Measurements from ENCODE around the gene CERS4. TPM values are rescaled to one million over a fixed set of nuclear protein-coding genes. Genes with fewer than 3 reads are reported as not detected.
A peak's percentile ranks its signal among the peaks of the same experiment; 100 is the strongest.

Gene CERS4
- total and polyA plus RNA-seq, 10 of the 15 experiments (the other 5 are each of a cell fraction or from before 2014, with no cell fraction given) = 0.34 to 62.1 (median 20.7) TPM

GRCh38 chr19:8306235-8307054 lies 97.3 kb downstream of the CERS4 start (continued):
- no peak for TF ChIP-seq FOS (IDR thresholded peaks at IDR 0.05; ENCODE audit: borderline replicate concordance, extremely low read depth, insufficient read length)
- TF ChIP-seq USF1 (IDR thresholded peaks at IDR 0.05; ENCODE audit: borderline replicate concordance, extremely low read length, insufficient read depth, low read depth, low read length) = no peak
- TF ChIP-seq ESRRA (IDR thresholded peaks at IDR 0.05; ENCODE audit: low read length) = no peak

- FAIRE-seq = no peak
- SMC1A ChIA-PET (ENCODE audit: uncharacterized antibody, unreplicated experiment) = interaction anchor here (0.6 kb wide), 1 partner anchor 23 kb away, joined by 3 read pairs; no protein-coding TSS in a partner anchor
- POLR2A ChIA-PET = interaction anchor here (0.7 to 1.2 kb wide), 2 partner anchors 12 to 27 kb away, joined by 3 read pairs; no protein-coding TSS in a partner anchor
- peak; percentile 14 for ATAC-seq
- RAD21 ChIA-PET (ENCODE audit: unreplicated experiment) = interaction anchor here (0.7 kb wide), 1 partner anchor 90 kb away, joined by 3 read pairs; no protein-coding TSS in a partner anchor
- in situ Hi-C loops (cut with MboI) = loop anchor here (5.0 kb wide), 1 partner anchor 35 kb away; no protein-coding TSS in a partner anchor
- Histone ChIP-seq H3K27ac (ENCODE audit: control insufficient read depth, insufficient read depth) (peak overlapping the region; percentile 35), H3K4me3 (peak overlapping the region; percentile 91), H3K4me1 (ENCODE audit: control insufficient read depth, insufficient read depth, low read length) (peaks cover 11% of the 10 kb centered on the region), H3K36me3 (ENCODE audit: control insufficient read depth in 2 of 2, insufficient read depth in 2 of 2, low read length in 1 of 2) (peaks cover 9 to 12% of the 10 kb centered on the region in 2 experiments; a peak in 3 of 4 replicates), H2AFZ (ENCODE audit: control insufficient read depth, low read depth, low read length) (peak overlapping the region; percentile 86), H3K9me3 (replicated peaks; ENCODE audit: control insufficient read depth, insufficient read depth, low read length) (no peaks in the 10 kb centered on the region), H3K9ac (ENCODE audit: control insufficient read depth, insufficient read depth, low read length) (peak overlapping the region; percentile 93), H3K79me2 (ENCODE audit: control insufficient read depth, insufficient read depth, low read length) (peaks cover 21% of the 10 kb centered on the region), H4K20me1 (ENCODE audit: control insufficient read depth, insufficient read depth) (no peaks in the 10 kb centered on the region), H3K27me3 (replicated peaks in 1 of 2; ENCODE audit: control insufficient read depth in 2 of 2, insufficient read depth in 2 of 2, low read length in 1 of 2) (no peaks in the 10 kb centered on the region), H3K4me2 (ENCODE audit: control insufficient read depth, insufficient read depth) (peak overlapping the region; percentile 100)
- intact Hi-C loops (cut with micrococcal nuclease; ENCODE audit: unreplicated experiment) = no loop called here
- BruUV-seq (replicated peaks) = no TSS peak
- no peak for DNase-seq (ENCODE audit: low read depth, low spot score)
- CTCF ChIA-PET = interaction anchor here (0.6 to 1.3 kb wide), 2 partner anchors 12 to 147 kb away, joined by 3 to 4 read pairs; no protein-coding TSS in a partner anchor
- WGBS (ENCODE audit: insufficient coverage, insufficient replicate concordance, low lambda C conversion rate, missing lambda C conversion rate) = 25% methylated on average over 23 of the region's 24 CpGs
- TF ChIP-seq HCFC1 (IDR thresholded peaks at IDR 0.05; ENCODE audit: low read length) = 0 out of 2 replicates have a peak, but pooled peaks have one; percentile 4
- TF ChIP-seq RB1 (IDR thresholded peaks at IDR 0.05; ENCODE audit: borderline replicate concordance) = no peak
- peak; percentile 62; the same call in 1 of the 2 replicates for TF ChIP-seq HDGF (IDR thresholded peaks at IDR 0.05)
- no peak for TF ChIP-seq IKZF2 (IDR thresholded peaks at IDR 0.05)
- no peak for TF ChIP-seq CUX1 (IDR thresholded peaks at IDR 0.05; ENCODE audit: insufficient replicate concordance, low read depth, low read length)
- TF ChIP-seq CEBPZ (IDR thresholded peaks at IDR 0.05; ENCODE audit: low read depth, low read length) = no peak
- peak; percentile 56 for TF ChIP-seq GATAD2B (conservative IDR thresholded peaks at IDR 0.05; ENCODE audit: low read depth)
These were observed 98.3 kb downstream of the CERS4 start for GRCh38 chr19:8307400-8307964.
